Vagina (tissue), 2 donors: ENCODE data around the gene GUCY1A2. TPM values are rescaled to one million over a fixed set of nuclear protein-coding genes. Genes with fewer than 3 reads are reported as not detected.
A peak's percentile ranks its signal among the peaks of the same experiment; 100 is the strongest.

Experiments
- DNase-seq, 2 donors: peaks; one replicate each; pipeline ENCODE4 v3.0.0-alpha.2; 2017; ENCODE audit errors: extremely low spot score in 2 of 2
- H3K27ac ChIP-seq: fragments of 200-600 bp; sonication (generic); one replicate; pipeline ENCODE4 v1.5.1; 2019
- H3K27me3 ChIP-seq: fragments of 200-600 bp; sonication (generic); one replicate; pipeline ENCODE4 v1.5.1; 2019
- H3K36me3 ChIP-seq, 2 donors: fragments of 200-600 bp; sonication (generic); one replicate each; pipeline ENCODE4 v1.5.1; 2017 to 2019
- H3K4me1 ChIP-seq: fragments of 200-600 bp; sonication (generic); one replicate; pipeline ENCODE4 v1.5.1; 2019
- H3K4me3 ChIP-seq, 2 donors: fragments of 200-600 bp; sonication (generic); 1 replicate in 1 of 2; 2 replicates in 1 of 2; pipeline ENCODE4 v1.5.1; 2016 to 2019
- H3K9me3 ChIP-seq: fragments of 200-600 bp; sonication (generic); one replicate; pipeline ENCODE4 v1.5.1; 2019
- CTCF ChIP-seq, 3 experiments: fragments of 450-650 bp in 2 of 3; fragments of 200-600 bp in 1 of 3; sonication (generic) in 1 of 3; IDR thresholded peaks; one replicate each; pipeline ENCODE4 v1.5.1; 2017 to 2019; ENCODE audit warnings: antibody characterized with exemption in 3 of 3, mild to moderate bottlenecking in 2 of 3, moderate library complexity in 2 of 3
- POLR2A ChIP-seq, 2 donors: fragments of 450-650 bp; IDR thresholded peaks; one replicate each; pipeline ENCODE4 v1.6.1; 2017; ENCODE audit warnings: antibody characterized with exemption in 2 of 2, mild to moderate bottlenecking in 2 of 2, moderate library complexity in 2 of 2
- POLR2AphosphoS5 ChIP-seq, 2 donors: sonication (generic); formaldehyde crosslinking; IDR thresholded peaks; one replicate each; pipeline ENCODE4 v1.9.0; 2017; ENCODE audit warnings: antibody characterized with exemption in 2 of 2, mild to moderate bottlenecking in 2 of 2, low read depth in 1 of 2; ENCODE audit not compliant: insufficient read depth in 1 of 2
- intact Hi-C: fragments of 100-400 bp; cut with DNase I; formaldehyde crosslinking; loops from one replicate; pipeline ENCODE4 v1.15.1; 2023
- total RNA-seq: library from RNA; depleted of rRNA; stranded (reverse); fragments of >200 nt; gene quantifications from one replicate; pipeline ENCODE4 v1.2.3, GENCODE V29; 2016

GUCY1A2 gene
- total RNA-seq, 1 donor from 2014 or later: 7.4 TPM

GRCh38 chr11:106988151-106989077 is 29.9 kb downstream of the GUCY1A2 start:
- no peak overlapping the region for H3K4me3 ChIP-seq
- H3K27ac ChIP-seq: peak overlapping the region; percentile 62
- no peaks in the 10 kb centered on the region for H3K27me3 ChIP-seq
- TF ChIP-seq POLR2AphosphoS5 (IDR thresholded peaks at IDR 0.05; ENCODE audit: insufficient read depth in 1 of 2, low read depth in 1 of 2) (peak in 1 of 2 donors; percentile 58), POLR2A (IDR thresholded peaks at IDR 0.05) (no peak)
- intact Hi-C loops: no loop called here
- DNase-seq: no peak
- H3K9me3 ChIP-seq: no peaks in the 10 kb centered on the region
- peaks cover 42% of the 10 kb centered on the region for H3K4me1 ChIP-seq
- H3K36me3 ChIP-seq: no peaks in the 10 kb centered on the region

GRCh38 chr11:106986673-106987072 is 31.6 kb downstream of the GUCY1A2 start:
- Histone ChIP-seq H3K36me3 (no peaks in the 10 kb centered on the region), H3K9me3 (no peaks in the 10 kb centered on the region), H3K27ac (peak overlapping the region; percentile 62), H3K4me1 (peaks cover 42% of the 10 kb centered on the region), H3K4me3 (no peak overlapping the region), H3K27me3 (no peaks in the 10 kb centered on the region)
- no peak for TF ChIP-seq POLR2AphosphoS5 (IDR thresholded peaks at IDR 0.05; ENCODE audit: insufficient read depth in 1 of 2, low read depth in 1 of 2)
- intact Hi-C loops: no loop called here
- no peak for DNase-seq

- Histone ChIP-seq H3K36me3 (no peaks in the 10 kb centered on the region), H3K4me1 (peaks cover 42% of the 10 kb centered on the region), H3K27ac (peak overlapping the region; percentile 62), H3K27me3 (no peaks in the 10 kb centered on the region), H3K9me3 (no peaks in the 10 kb centered on the region), H3K4me3 (no peak overlapping the region)
- TF ChIP-seq POLR2AphosphoS5 (IDR thresholded peaks at IDR 0.05; ENCODE audit: insufficient read depth in 1 of 2, low read depth in 1 of 2) (no peak), POLR2A (IDR thresholded peaks at IDR 0.05) (no peak), CTCF (IDR thresholded peaks at IDR 0.05) (no peak)
- no peak for DNase-seq
- intact Hi-C loops: no loop called here
Measured at GRCh38 chr11:106986261-106986660, 32.0 kb downstream of the GUCY1A2 start.

- no peaks in the 10 kb centered on the region for H3K36me3 ChIP-seq
- intact Hi-C loops: no loop called here
- H3K9me3 ChIP-seq: no peaks in the 10 kb centered on the region
- TF ChIP-seq POLR2A (IDR thresholded peaks at IDR 0.05): no peak
- TF ChIP-seq CTCF (IDR thresholded peaks at IDR 0.05): no peak
- no peak for TF ChIP-seq POLR2AphosphoS5 (IDR thresholded peaks at IDR 0.05; ENCODE audit: insufficient read depth in 1 of 2, low read depth in 1 of 2)
- peaks cover 30% of the 10 kb centered on the region for H3K4me1 ChIP-seq
- DNase-seq: no peak
- no peaks in the 10 kb centered on the region for H3K27me3 ChIP-seq
- no peak overlapping the region for H3K4me3 ChIP-seq
- H3K27ac ChIP-seq: no peak overlapping the region
Measured at GRCh38 chr11:106983991-106984390, 34.3 kb downstream of the GUCY1A2 start.

GRCh38 chr11:106983261-106983660 is 35.0 kb downstream of the GUCY1A2 start:
- no peak for TF ChIP-seq POLR2AphosphoS5 (IDR thresholded peaks at IDR 0.05; ENCODE audit: insufficient read depth in 1 of 2, low read depth in 1 of 2)
- no peak for TF ChIP-seq CTCF (IDR thresholded peaks at IDR 0.05)
- TF ChIP-seq POLR2A (IDR thresholded peaks at IDR 0.05): no peak
- H3K36me3 ChIP-seq: no peaks in the 10 kb centered on the region

GRCh38 chr11:106974831-106975230 is 43.4 kb downstream of the GUCY1A2 start:
- TF ChIP-seq POLR2AphosphoS5 (IDR thresholded peaks at IDR 0.05; ENCODE audit: insufficient read depth in 1 of 2, low read depth in 1 of 2) (no peak), POLR2A (IDR thresholded peaks at IDR 0.05) (no peak), CTCF (IDR thresholded peaks at IDR 0.05) (no peak)
- no peak overlapping the region for H3K4me3 ChIP-seq
- no peaks in the 10 kb centered on the region for H3K9me3 ChIP-seq
- no peaks in the 10 kb centered on the region for H3K36me3 ChIP-seq
- DNase-seq: no peak
- no peaks in the 10 kb centered on the region for H3K4me1 ChIP-seq
- no peak overlapping the region for H3K27ac ChIP-seq
- no peaks in the 10 kb centered on the region for H3K27me3 ChIP-seq
- intact Hi-C loops: no loop called here

More at GRCh38 chr11:106983261-106983660, 35.0 kb downstream of the GUCY1A2 start:
- no peak overlapping the region for H3K27ac ChIP-seq
- H3K27me3 ChIP-seq: no peaks in the 10 kb centered on the region
- no peak for DNase-seq
- peaks cover 24% of the 10 kb centered on the region for H3K4me1 ChIP-seq
- intact Hi-C loops: no loop called here
- H3K4me3 ChIP-seq: no peak overlapping the region
- H3K9me3 ChIP-seq: no peaks in the 10 kb centered on the region
